ENCODE measurements around the gene ATOSA.

DNA sequence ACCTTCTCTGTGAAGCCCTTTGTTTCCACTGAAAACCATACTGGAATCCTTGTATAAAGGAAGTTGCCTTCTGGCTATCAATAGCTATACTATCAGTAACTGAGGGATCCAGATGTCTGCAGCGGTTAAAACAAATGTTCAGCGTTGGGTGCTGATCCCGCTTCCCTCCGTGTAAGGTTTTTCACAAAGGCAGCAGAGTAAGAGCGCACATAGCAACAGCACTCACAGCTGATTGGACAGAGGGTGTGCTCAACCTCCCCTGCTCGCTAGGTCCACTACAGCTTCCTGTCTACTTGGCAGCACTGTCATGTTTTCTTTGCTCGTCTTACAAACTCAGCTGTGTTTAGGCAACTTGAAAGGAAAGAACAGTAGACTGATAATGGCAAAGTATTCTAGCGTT, 27.3 kb downstream of the ATOSA start:
- TF ChIP-seq, protein P1, sequence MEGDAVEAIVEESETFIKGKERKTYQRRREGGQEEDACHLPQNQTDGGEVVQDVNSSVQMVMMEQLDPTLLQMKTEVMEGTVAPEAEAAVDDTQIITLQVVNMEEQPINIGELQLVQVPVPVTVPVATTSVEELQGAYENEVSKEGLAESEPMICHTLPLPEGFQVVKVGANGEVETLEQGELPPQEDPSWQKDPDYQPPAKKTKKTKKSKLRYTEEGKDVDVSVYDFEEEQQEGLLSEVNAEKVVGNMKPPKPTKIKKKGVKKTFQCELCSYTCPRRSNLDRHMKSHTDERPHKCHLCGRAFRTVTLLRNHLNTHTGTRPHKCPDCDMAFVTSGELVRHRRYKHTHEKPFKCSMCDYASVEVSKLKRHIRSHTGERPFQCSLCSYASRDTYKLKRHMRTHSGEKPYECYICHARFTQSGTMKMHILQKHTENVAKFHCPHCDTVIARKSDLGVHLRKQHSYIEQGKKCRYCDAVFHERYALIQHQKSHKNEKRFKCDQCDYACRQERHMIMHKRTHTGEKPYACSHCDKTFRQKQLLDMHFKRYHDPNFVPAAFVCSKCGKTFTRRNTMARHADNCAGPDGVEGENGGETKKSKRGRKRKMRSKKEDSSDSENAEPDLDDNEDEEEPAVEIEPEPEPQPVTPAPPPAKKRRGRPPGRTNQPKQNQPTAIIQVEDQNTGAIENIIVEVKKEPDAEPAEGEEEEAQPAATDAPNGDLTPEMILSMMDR (IDR thresholded peaks at IDR 0.05; ENCODE audit: borderline replicate concordance, extremely low read depth, low read length, poor library complexity, severe bottlenecking) = no peak
- no peak for TF ChIP-seq EZH2 (IDR thresholded peaks at IDR 0.05; ENCODE audit: borderline replicate concordance, low read depth, low read length, severe bottlenecking)

All from DND-41 (cell line).